Fibroblast of lung (primary cell): Measurements from ENCODE around the gene CYS1. TPM values are rescaled to one million over a fixed set of nuclear protein-coding genes. Genes with fewer than 3 reads are reported as not detected.

ENCODE experiments used
- DNase-seq, 2 donors: peaks; one replicate each; pipeline versions ENCODE4 v3.0.0 to v3.0.0-alpha.2; 2010; ENCODE audit warnings: low read depth in 2 of 2
- H2AFZ ChIP-seq: 2 replicates; pipeline ENCODE4 v1.5.1; 2012; ENCODE audit warnings: low read length, control low read depth, inconsistent platforms
- H3K27ac ChIP-seq: 2 replicates; pipeline ENCODE4 v1.5.1; 2011; ENCODE audit warnings: low read length, control low read depth; ENCODE audit not compliant: insufficient read depth
- H3K27me3 ChIP-seq: 2 replicates; pipeline ENCODE4 v1.5.1; 2011; ENCODE audit warnings: mild to moderate bottlenecking, low read length; ENCODE audit not compliant: control insufficient read depth, insufficient read depth
- H3K36me3 ChIP-seq: 2 replicates; pipeline ENCODE4 v1.5.1; 2011; ENCODE audit warnings: low read length; ENCODE audit not compliant: control insufficient read depth, insufficient read depth
- H3K4me1 ChIP-seq: 2 replicates; pipeline ENCODE4 v1.5.1; 2011; ENCODE audit warnings: low read length; ENCODE audit not compliant: control insufficient read depth, insufficient read depth; ENCODE audit errors: extremely low read depth
- H3K4me2 ChIP-seq: 2 replicates; pipeline ENCODE4 v1.5.1; 2011; ENCODE audit warnings: low read length, control low read depth; ENCODE audit not compliant: insufficient read depth; ENCODE audit errors: extremely low read depth
- H3K4me3 ChIP-seq, 4 experiments: fragments of 200-600 bp in 1 of 4; sonication (generic) in 1 of 4; replicated peaks in 1 of 4; 2 replicates each; pipeline ENCODE4 v1.5.1; 2011 to 2016; ENCODE audit warnings: low read length in 4 of 4, low read depth in 3 of 4, mild to moderate bottlenecking in 3 of 4, control low read depth in 2 of 4, inconsistent platforms in 1 of 4, mixed read lengths in 1 of 4; ENCODE audit not compliant: insufficient read depth in 1 of 4; ENCODE audit errors: control extremely low read depth in 1 of 4
- H3K79me2 ChIP-seq: 2 replicates; pipeline ENCODE4 v1.5.1; 2012; ENCODE audit warnings: mild to moderate bottlenecking, low read length, inconsistent platforms; ENCODE audit not compliant: control insufficient read depth, insufficient read depth
- H3K9ac ChIP-seq: 2 replicates; pipeline ENCODE4 v1.5.1; 2011; ENCODE audit warnings: mild to moderate bottlenecking, low read length, control low read depth; ENCODE audit not compliant: insufficient read depth
- H3K9me3 ChIP-seq: 2 replicates; pipeline ENCODE4 v1.5.1; 2012; ENCODE audit warnings: low read depth, low read length; ENCODE audit not compliant: control insufficient read depth, insufficient read depth
- H4K20me1 ChIP-seq: 2 replicates; pipeline ENCODE4 v1.5.1; 2011; ENCODE audit warnings: low read length; ENCODE audit not compliant: control insufficient read depth, insufficient read depth; ENCODE audit errors: extremely low read depth
- EZH2 ChIP-seq: IDR thresholded peaks from 2 replicates; pipeline ENCODE4 v1.5.1; 2012; ENCODE audit warnings: low read length, control low read depth, mild to moderate bottlenecking; ENCODE audit errors: missing control alignments
- polyA plus RNA-seq, 2 donors: library from polyadenylated mRNA; depleted of rRNA in 1 of 2; stranded (reverse) in 1 of 2; unstranded in 1 of 2; fragments of >200 nt; gene quantifications; 2 replicates each; pipeline ENCODE4 v1.2.1, GENCODE V29; 2011 to 2012; ENCODE audit warnings: missing spikeins in 1 of 2
- total RNA-seq: library from RNA; depleted of rRNA; stranded (reverse); fragments of >200 nt; gene quantifications from 2 replicates; pipeline ENCODE4 v1.2.1, GENCODE V29; 2014
- TF ChIP-seq, protein P1 (sequence below), 2 donors: IDR thresholded peaks in 1 of 2; conservative IDR thresholded peaks in 1 of 2; 1 replicate in 1 of 2; 2 replicates in 1 of 2; pipeline ENCODE4 v1.5.1; 2011 to 2012; ENCODE audit warnings: low read length in 2 of 2, control low read depth in 1 of 2, inconsistent platforms in 1 of 2, low read depth in 1 of 2, mild to moderate bottlenecking in 1 of 2

The CYS1 gene
- total and polyA plus RNA-seq, 2 donors (not counting 1 experiment from before 2014, with no cell fraction given), result 0.31 to 5.1 TPM

GRCh38 chr2:10078001-10078400 lies 2.2 kb downstream of the CYS1 start:
- no peak for DNase-seq
- peaks cover 33% of the 10 kb centered on the region for H3K27me3 ChIP-seq
- TF ChIP-seq, protein P1, sequence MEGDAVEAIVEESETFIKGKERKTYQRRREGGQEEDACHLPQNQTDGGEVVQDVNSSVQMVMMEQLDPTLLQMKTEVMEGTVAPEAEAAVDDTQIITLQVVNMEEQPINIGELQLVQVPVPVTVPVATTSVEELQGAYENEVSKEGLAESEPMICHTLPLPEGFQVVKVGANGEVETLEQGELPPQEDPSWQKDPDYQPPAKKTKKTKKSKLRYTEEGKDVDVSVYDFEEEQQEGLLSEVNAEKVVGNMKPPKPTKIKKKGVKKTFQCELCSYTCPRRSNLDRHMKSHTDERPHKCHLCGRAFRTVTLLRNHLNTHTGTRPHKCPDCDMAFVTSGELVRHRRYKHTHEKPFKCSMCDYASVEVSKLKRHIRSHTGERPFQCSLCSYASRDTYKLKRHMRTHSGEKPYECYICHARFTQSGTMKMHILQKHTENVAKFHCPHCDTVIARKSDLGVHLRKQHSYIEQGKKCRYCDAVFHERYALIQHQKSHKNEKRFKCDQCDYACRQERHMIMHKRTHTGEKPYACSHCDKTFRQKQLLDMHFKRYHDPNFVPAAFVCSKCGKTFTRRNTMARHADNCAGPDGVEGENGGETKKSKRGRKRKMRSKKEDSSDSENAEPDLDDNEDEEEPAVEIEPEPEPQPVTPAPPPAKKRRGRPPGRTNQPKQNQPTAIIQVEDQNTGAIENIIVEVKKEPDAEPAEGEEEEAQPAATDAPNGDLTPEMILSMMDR (conservative IDR thresholded peaks at IDR 0.05 in 1 of 2, IDR thresholded peaks at IDR 0.05 in 1 of 2; ENCODE audit: low read depth in 1 of 2, low read length in 2 of 2), result no peak
- no peak for TF ChIP-seq EZH2

DNA sequence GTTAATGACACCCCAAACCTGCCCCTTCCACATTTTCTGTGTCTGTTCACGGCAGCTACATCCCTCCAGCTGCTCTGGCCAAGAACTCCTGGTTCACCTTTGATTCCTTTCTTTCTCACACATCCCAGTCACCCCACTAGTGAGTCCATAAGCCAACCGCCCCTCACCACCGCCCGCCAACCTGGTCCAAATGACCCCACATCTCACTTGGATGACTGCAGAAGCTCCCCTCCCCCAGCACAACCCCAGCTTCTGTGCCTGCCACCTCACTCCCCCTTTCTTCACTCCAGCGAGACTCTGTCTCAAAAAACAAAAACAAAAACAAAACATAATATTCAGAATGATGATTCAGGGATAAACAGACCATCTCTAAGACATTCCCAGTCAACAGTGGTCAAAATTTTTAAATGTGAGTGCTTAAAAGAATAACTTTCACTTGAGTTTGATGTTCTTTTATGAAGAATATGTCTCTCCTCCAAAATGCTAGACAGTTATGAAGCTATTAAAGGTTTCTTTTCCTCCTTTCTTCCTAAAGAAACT lies 3.2 kb downstream of the CYS1 start:
- peaks cover 33% of the 10 kb centered on the region for H3K27me3 ChIP-seq

More at GRCh38 chr2:10078001-10078400, 2.2 kb downstream of the CYS1 start:
- Histone ChIP-seq H3K4me3 (no peak overlapping the region), H3K27ac (no peak overlapping the region), H3K4me1 (no peaks in the 10 kb centered on the region), H3K79me2 (no peaks in the 10 kb centered on the region), H3K9ac (no peak overlapping the region), H3K4me2 (no peak overlapping the region), H2AFZ (no peak overlapping the region), H3K9me3 (no peaks in the 10 kb centered on the region), H4K20me1 (no peaks in the 10 kb centered on the region), H3K36me3 (no peaks in the 10 kb centered on the region)

GRCh38 chr2:10076511-10076910 lies 3.7 kb downstream of the CYS1 start:
- Histone ChIP-seq H3K79me2 (no peaks in the 10 kb centered on the region), H3K27ac (no peak overlapping the region), H3K4me2 (no peak overlapping the region), H3K9me3 (no peaks in the 10 kb centered on the region), H3K9ac (no peak overlapping the region), H3K4me1 (no peaks in the 10 kb centered on the region), H3K27me3 (peaks cover 33% of the 10 kb centered on the region), H3K36me3 (no peaks in the 10 kb centered on the region), H2AFZ (no peak overlapping the region), H3K4me3 (no peak overlapping the region), H4K20me1 (no peaks in the 10 kb centered on the region)
- no peak for TF ChIP-seq EZH2
- TF ChIP-seq, protein P1 (conservative IDR thresholded peaks at IDR 0.05 in 1 of 2, IDR thresholded peaks at IDR 0.05 in 1 of 2; ENCODE audit: low read depth in 1 of 2, low read length in 2 of 2), result no peak
- no peak for DNase-seq

More for the DNA sequence above, 3.2 kb downstream of the CYS1 start:
- no peaks in the 10 kb centered on the region for H3K4me1 ChIP-seq
- no peaks in the 10 kb centered on the region for H3K36me3 ChIP-seq
- no peak overlapping the region for H3K4me3 ChIP-seq
- H3K27ac ChIP-seq, result no peak overlapping the region
- TF ChIP-seq, protein P1 (conservative IDR thresholded peaks at IDR 0.05 in 1 of 2, IDR thresholded peaks at IDR 0.05 in 1 of 2; ENCODE audit: low read depth in 1 of 2, low read length in 2 of 2), result no peak
- TF ChIP-seq EZH2, result no peak
- no peak overlapping the region for H3K4me2 ChIP-seq
- H3K9ac ChIP-seq, result no peak overlapping the region
- H3K79me2 ChIP-seq, result no peaks in the 10 kb centered on the region
- H4K20me1 ChIP-seq, result no peaks in the 10 kb centered on the region
- no peak overlapping the region for H2AFZ ChIP-seq
- H3K9me3 ChIP-seq, result no peaks in the 10 kb centered on the region
- no peak for DNase-seq
